Fibroblast of mammary gland (primary cell): ENCODE results near the gene ZNF768.

Experiments
- DNase-seq: peaks from one replicate; pipeline ENCODE4 v3.0.0-alpha.2; 2010; ENCODE audit warnings: low read depth
- H3K4me3 ChIP-seq: 2 replicates; pipeline ENCODE4 v1.5.1; 2011; ENCODE audit warnings: low read depth, mild to moderate bottlenecking, low read length, moderate library complexity; ENCODE audit not compliant: control insufficient read depth
- CTCF ChIP-seq: conservative IDR thresholded peaks from 2 replicates; pipeline ENCODE4 v1.5.1; 2011; ENCODE audit warnings: low read depth, low read length, inconsistent platforms; ENCODE audit not compliant: control insufficient read depth, insufficient read depth

The ZNF768 gene

GRCh38 chr16:30474684-30475083 is 51.7 kb downstream of the ZNF768 start:
- TF ChIP-seq CTCF: no peak
- no peak overlapping the region for H3K4me3 ChIP-seq
- no peak for DNase-seq

GRCh38 chr16:30474074-30474452 is 52.3 kb downstream of the ZNF768 start:
- DNase-seq: no peak
- no peak for TF ChIP-seq CTCF
- no peak overlapping the region for H3K4me3 ChIP-seq
